SH-SY5Y (cell line): ENCODE results near the gene IGSF8.
A peak's percentile ranks its signal among the peaks of the same experiment; 100 is the strongest.

Experiments
- GATA2 ChIP-seq: IDR thresholded peaks from 2 replicates; pipeline ENCODE4 v1.6.1; 2011; ENCODE audit warnings: mild to moderate bottlenecking, low read depth, low read length
- GATA3 ChIP-seq: IDR thresholded peaks from 2 replicates; pipeline ENCODE4 v1.6.1; 2011; ENCODE audit warnings: low read depth, mild to moderate bottlenecking, low read length, moderate library complexity

Gene IGSF8

DNA sequence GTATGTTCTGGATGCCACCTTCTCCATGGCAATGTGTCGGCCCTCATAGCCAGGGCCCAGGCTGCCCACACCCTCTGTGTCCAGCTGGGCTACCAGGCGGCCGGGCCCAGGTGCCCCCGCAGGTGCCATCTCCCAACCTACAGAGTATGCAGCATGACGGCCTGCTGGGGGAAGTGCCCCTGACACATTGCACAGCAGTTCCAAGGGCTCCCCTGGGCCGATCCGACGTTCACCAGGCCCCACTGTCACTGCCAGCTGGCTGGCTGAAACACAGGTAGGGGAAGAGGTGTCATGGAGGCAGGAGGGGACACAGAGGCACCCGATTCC is 5.4 kb downstream of the IGSF8 start:
- no peak for TF ChIP-seq GATA3
- TF ChIP-seq GATA2, result no peak

DNA sequence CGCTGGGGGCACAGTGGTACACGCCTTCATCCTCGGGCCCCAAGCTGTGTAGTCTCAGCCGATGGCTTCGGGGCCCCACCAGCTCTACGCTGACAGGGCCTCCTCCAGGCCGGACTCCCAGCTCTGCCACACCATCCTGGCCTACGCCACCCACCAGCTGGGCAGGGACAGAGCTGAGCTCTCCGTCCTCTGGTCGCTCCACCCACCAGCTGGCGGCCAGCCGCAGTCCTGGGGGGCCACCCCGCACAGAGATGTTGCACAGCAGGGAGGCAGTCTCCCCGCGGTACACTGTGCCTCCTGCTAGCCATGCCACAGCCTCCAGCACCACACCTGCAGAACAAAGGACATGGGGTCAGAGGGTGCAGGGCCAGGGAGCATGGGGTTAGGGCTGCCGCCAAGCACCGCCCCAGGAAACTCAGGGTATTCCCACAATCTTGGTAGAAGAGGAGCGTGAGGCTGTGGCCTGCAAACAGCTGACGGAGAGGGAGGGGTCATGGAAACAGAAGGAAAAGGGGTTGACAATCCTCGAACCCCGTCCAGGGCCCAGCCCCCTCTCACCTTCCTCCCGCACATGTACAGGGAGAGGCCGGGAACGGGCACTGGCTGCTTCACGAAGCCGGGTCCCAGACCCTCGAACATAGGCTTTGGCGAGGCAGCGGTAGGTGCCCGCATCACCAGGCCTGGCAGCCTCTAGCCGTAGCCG is 5.9 kb downstream of the IGSF8 start:
- TF ChIP-seq GATA2, result no peak
- TF ChIP-seq GATA3, result no peak

- no peak for TF ChIP-seq GATA2
- TF ChIP-seq GATA3, result no peak
Observed at GRCh38 chr1:160091666-160092223, 6.7 kb downstream of the IGSF8 start.

GRCh38 chr1:160090760-160091159 is 7.7 kb downstream of the IGSF8 start:
- TF ChIP-seq GATA3 (no peak), GATA2 (no peak)

GRCh38 chr1:160089883-160090282 is 8.5 kb downstream of the IGSF8 start:
- TF ChIP-seq GATA3 (no peak), GATA2 (no peak)

- no peak for TF ChIP-seq GATA3
- no peak for TF ChIP-seq GATA2
Observed at GRCh38 chr1:160087118-160087662, 11.2 kb downstream of the IGSF8 start.

DNA sequence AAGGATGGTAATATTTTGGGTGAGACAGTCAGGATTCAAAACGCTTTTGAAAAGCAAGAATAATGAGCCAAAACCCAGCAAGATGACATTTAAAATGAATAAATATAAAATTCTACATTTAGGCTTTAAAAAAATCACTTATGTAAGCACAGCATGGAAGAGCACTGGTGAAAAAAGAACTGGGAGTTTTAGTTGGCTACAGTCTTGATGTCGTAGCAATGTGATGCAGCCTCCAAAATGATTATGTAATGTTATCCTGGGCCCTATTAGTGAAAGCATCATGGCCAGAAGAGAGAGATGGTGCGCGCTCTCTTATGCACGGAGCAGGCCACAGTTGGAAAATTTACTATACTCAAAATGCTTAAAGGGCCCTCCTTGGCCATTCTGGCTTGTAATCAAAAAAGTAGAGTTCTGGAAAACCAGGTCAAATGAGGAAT is 11.9 kb downstream of the IGSF8 start:
- no peak for TF ChIP-seq GATA3
- no peak for TF ChIP-seq GATA2

- no peak for TF ChIP-seq GATA3
- TF ChIP-seq GATA2, result peak; percentile 82
Observed at GRCh38 chr1:160085686-160086455, 12.5 kb downstream of the IGSF8 start.

DNA sequence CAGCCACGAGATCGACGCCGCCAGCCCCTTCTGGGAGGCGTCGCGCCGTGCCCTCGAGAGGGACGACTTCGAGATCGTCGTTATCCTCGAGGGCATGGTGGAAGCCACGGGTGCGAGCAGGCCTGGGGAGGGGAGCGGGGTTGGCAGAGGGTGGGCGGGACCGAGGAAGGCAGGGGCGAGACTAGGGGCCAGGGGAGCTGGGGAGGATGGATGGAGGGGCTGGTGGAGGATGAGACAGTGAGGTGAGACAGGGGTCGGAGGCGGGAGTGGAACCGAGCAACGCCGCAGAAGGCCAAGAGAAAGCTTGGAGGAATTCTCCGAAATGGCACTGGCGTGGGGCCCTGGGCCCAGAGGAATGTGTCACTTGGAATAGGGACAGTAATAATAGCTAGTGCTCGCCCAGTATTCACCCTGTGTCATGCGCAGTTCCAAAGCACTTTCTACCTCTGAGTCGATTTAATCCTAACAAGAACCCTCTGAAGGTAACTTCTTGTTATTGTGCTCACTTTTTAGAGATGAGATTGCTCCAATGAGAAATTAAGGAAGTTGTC is 13.6 kb downstream of the IGSF8 start:
- no peak for TF ChIP-seq GATA3
- no peak for TF ChIP-seq GATA2

DNA sequence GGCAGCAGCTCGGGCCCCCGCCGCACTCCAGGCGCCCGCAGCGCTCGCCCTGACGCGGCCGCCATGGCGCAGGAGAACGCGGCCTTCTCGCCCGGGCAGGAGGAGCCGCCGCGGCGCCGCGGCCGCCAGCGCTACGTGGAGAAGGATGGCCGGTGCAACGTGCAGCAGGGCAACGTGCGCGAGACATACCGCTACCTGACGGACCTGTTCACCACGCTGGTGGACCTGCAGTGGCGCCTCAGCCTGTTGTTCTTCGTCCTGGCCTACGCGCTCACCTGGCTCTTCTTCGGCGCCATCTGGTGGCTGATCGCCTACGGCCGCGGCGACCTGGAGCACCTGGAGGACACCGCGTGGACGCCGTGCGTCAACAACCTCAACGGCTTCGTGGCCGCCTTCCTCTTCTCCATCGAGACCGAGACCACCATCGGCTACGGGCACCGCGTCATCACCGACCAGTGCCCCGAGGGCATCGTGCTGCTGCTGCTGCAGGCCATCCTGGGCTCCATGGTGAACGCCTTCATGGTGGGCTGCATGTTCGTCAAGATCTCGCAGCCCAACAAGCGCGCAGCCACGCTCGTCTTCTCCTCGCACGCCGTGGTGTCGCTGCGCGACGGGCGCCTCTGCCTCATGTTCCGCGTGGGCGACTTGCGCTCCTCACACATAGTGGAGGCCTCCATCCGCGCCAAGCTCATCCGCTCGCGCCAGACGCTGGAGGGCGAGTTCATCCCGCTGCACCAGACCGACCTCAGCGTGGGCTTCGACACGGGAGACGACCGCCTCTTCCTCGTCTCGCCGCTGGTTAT is 14.2 kb downstream of the IGSF8 start:
- TF ChIP-seq GATA3, result no peak
- no peak for TF ChIP-seq GATA2

DNA sequence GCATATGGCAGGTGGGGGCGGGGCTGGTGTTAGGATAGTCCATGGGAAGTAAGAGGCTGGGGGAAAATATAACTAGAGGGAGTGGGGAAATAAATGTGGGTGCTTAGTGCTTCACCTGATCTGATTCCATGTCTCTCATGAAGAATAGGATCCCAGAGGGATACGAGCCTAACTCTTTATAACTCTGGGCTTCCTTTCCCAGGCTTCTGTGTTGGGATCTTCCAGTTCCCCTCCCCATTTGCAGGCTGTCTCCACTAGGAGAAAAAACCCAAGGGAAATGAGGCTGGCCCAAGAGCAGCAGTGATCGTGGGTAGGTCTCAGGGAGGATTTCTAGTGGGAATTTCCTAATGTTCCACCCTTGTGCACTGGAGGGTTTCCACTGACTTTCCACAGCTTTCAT is 15.5 kb downstream of the IGSF8 start:
- no peak for TF ChIP-seq GATA3
- TF ChIP-seq GATA2, result no peak

DNA sequence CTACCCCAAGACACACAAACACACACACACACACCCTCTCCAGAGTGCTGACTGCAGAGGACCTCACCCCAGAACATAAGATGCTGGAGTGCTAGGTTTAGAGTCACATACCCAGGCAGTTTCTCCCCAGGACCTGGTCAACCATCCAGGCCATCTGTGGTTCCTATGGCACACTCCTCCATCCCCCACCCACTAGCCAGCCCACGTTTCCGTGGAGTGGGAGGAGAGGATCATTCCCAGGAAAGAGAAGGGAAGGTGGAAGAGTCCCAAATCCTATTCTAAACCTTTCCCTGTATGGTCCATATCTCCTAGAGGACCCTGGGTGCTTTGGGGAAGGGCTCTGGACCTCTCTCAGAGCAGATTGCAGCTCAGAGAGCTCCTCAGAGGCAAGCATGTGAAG is 15.9 kb downstream of the IGSF8 start:
- TF ChIP-seq GATA3, result no peak
- no peak for TF ChIP-seq GATA2

DNA sequence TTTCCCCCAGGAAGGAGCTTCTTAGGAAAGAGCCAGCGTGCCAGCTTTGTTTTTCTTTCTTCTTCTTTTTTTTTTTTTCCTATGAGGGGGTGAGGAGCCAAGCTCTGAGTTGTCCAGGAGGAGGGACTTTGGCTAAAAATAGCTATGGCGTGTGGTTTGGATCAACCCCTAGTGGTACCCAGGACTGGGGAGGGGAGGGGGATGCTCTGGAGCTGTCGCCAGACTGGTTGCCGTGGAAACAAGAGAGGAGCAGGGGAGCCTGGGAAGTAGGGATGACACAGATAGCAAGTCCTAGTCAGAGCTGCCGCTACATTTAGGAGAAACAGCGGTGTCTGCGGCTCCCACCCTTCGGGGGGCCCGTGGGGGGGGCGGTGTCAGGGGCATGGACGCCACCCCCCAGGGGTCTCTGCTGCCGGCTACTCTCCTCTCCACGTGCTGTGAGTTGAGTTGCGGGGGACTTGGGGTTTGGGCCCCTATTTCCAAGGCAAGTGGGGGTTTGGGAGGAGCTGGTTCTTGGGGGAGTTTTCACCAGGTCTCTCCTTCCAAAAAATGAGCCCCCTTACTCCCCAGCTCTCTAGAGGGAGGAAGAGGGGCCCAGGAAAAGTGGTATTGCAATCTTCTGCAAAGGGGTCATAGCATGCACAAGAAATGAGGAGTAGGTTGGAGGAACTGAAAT is 17.0 kb downstream of the IGSF8 start, which contains the start of gene KCNJ9:
Gene KCNJ9, plus strand, starts transcription at position 278 of the 676 bp plus-strand sequence. CDS start 2,493 bp downstream, outside the sequence.
- no peak for TF ChIP-seq GATA3
- no peak; the same call in 1 of the 2 replicates for TF ChIP-seq GATA2
